Lower lobe of right lung (tissue), 2 donors: ENCODE results near the gene DAB1. TPM values are rescaled to one million over a fixed set of nuclear protein-coding genes. Genes with fewer than 3 reads are reported as not detected.

Source experiments
- ATAC-seq, 2 donors: fragments of 200-7000 bp; cut with Tn5 transposase; one replicate each; pipeline ENCODE4 v1.9.1; 2020 to 2022; ENCODE audit warnings: mild to moderate bottlenecking in 2 of 2, moderate library complexity in 2 of 2
- DNase-seq: peaks from one replicate; pipeline ENCODE4 v3.0.0-alpha.2; 2020
- H3K27ac ChIP-seq: fragments of 200-600 bp; one replicate; pipeline ENCODE4 v1.8.0; 2022
- H3K27me3 ChIP-seq: fragments of 200-600 bp; one replicate; pipeline ENCODE4 v1.8.0; 2022; ENCODE audit warnings: low read depth
- H3K36me3 ChIP-seq: fragments of 200-600 bp; one replicate; pipeline ENCODE4 v1.8.0; 2022; ENCODE audit warnings: mild to moderate bottlenecking
- H3K4me1 ChIP-seq: fragments of 200-600 bp; one replicate; pipeline ENCODE4 v1.8.0; 2022
- H3K4me3 ChIP-seq: fragments of 200-600 bp; one replicate; pipeline ENCODE4 v1.8.0; 2022; ENCODE audit warnings: mild to moderate bottlenecking
- H3K9me3 ChIP-seq: fragments of 200-600 bp; one replicate; pipeline ENCODE4 v1.8.0; 2022
- intact Hi-C: fragments of 100-400 bp; cut with DNase I; formaldehyde crosslinking; loops from one replicate; pipeline ENCODE4 v1.11.0; 2022
- total RNA-seq: library from RNA; stranded (reverse); fragmentation: NEBNext Ultra II Directional; extraction: Animal tissue kit (Norgen Biotek cat#: 25700); gene quantifications from one replicate; pipeline ENCODE4 v1.2.1, GENCODE V29; 2021
- TF ChIP-seq, protein P1 (sequence below): fragments of 200-600 bp; IDR thresholded peaks from one replicate; pipeline ENCODE4 v1.8.0; 2022; ENCODE audit warnings: antibody characterized with exemption, mild to moderate bottlenecking
- donor health status: DM: no; HTN: yes; CAD: no; lungs with severe emphysema.

The DAB1 gene
- total RNA-seq, 1 donor from 2014 or later = 1.9 TPM

DNA sequence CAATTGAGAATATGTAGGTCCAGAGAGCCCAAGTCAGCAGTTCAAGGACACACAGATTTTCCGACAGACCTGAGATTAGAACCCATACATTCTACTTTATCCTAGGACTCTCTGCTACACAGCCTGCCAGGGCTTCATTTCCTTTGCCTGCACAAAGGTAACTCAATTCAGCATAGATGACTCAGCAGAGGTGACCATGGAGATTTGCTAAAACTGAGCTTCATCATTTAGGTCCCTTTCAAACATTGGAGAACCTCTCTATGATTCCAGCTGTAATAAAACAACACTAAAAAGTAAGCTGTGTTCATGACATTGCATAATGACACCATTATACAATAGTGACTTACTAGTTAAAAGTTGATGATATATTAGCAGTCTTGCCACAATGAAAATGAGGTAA lies 22.2 kb downstream of the DAB1 start:
- H3K9me3 ChIP-seq = no peaks in the 10 kb centered on the region
- H3K4me3 ChIP-seq = no peak overlapping the region
- intact Hi-C loops = no loop called here
- TF ChIP-seq, protein P1, sequence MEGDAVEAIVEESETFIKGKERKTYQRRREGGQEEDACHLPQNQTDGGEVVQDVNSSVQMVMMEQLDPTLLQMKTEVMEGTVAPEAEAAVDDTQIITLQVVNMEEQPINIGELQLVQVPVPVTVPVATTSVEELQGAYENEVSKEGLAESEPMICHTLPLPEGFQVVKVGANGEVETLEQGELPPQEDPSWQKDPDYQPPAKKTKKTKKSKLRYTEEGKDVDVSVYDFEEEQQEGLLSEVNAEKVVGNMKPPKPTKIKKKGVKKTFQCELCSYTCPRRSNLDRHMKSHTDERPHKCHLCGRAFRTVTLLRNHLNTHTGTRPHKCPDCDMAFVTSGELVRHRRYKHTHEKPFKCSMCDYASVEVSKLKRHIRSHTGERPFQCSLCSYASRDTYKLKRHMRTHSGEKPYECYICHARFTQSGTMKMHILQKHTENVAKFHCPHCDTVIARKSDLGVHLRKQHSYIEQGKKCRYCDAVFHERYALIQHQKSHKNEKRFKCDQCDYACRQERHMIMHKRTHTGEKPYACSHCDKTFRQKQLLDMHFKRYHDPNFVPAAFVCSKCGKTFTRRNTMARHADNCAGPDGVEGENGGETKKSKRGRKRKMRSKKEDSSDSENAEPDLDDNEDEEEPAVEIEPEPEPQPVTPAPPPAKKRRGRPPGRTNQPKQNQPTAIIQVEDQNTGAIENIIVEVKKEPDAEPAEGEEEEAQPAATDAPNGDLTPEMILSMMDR = no peak
- no peak for DNase-seq
- no peaks in the 10 kb centered on the region for H3K4me1 ChIP-seq
- no peaks in the 10 kb centered on the region for H3K36me3 ChIP-seq
- no peak for ATAC-seq
- H3K27ac ChIP-seq = no peak overlapping the region
- no peaks in the 10 kb centered on the region for H3K27me3 ChIP-seq

DNA sequence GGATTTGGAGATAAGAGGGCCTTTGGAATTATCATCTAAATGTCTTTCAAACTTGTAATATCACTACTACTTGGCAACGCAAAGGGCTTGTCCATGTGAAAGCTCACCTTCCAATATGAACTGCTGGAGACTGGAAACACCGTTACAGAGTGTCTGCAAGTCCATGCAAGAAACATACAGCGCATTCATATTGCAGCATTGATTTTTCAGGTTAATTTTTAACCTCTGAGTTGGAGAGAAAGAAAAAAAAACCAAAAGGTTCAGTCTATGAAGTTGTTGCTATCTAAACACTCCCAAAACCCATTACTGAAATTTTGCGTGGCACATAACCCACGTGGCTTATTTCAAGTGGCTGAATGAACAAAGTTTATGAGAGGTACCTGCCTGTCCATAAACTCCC lies 23.8 kb downstream of the DAB1 start:
- TF ChIP-seq, protein P1 = no peak
- Histone ChIP-seq H3K4me3 (no peak overlapping the region), H3K27me3 (no peaks in the 10 kb centered on the region), H3K36me3 (no peaks in the 10 kb centered on the region), H3K9me3 (no peaks in the 10 kb centered on the region), H3K27ac (no peak overlapping the region), H3K4me1 (no peaks in the 10 kb centered on the region)
- intact Hi-C loops = no loop called here
- ATAC-seq = no peak
- no peak for DNase-seq

DNA sequence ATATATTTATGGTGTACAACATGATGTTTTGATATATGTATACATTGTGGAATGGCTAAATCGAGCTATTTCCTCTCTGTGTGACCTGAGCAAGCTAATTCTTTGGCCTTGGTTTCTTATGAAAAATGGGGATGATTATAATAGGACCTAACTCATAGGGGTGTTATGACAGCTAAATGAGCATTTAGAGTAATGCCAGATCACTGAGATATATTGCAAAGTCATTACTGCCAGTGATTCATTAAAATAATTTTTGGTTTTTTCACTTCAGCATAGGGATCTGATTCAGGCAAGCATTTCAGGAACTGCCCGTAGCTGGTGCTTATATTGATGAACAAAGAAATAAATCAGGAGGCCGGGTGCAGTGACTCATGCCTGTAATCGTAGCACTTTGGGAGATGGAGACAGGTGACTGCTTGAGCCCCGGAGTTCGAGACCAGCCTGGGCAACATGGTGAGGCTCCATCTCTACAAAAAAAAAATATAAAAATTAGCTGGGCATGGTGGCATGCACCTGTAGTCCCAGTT lies 30.7 kb downstream of the DAB1 start:
- Histone ChIP-seq H3K9me3 (no peaks in the 10 kb centered on the region), H3K4me1 (no peaks in the 10 kb centered on the region), H3K27me3 (no peaks in the 10 kb centered on the region), H3K4me3 (no peak overlapping the region), H3K36me3 (no peaks in the 10 kb centered on the region), H3K27ac (no peak overlapping the region)
- no peak for ATAC-seq
- no peak for DNase-seq
- TF ChIP-seq, protein P1 = no peak
- intact Hi-C loops = no loop called here

DNA sequence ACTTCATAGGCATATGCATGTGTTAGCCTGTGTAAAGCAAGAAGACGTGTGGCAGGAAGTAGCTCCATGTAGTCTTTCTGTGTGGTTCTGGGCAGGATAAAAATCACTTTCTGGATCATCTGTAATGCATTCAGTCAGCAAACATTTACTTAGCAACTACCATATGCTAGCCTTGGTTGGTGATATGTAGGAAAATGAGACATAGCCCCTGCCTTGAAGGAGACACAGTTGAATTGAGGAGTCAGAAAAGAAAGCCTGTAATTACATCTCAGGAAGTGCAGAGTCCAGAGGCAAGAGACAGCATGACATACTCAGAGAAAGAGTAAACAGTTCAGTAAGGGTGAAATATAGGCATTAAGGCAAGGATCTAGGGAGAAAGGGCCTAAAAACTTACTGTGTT lies 38.5 kb downstream of the DAB1 start:
- TF ChIP-seq, protein P1 = no peak
- DNase-seq = no peak
- Histone ChIP-seq H3K27ac (no peak overlapping the region), H3K27me3 (no peaks in the 10 kb centered on the region), H3K9me3 (no peaks in the 10 kb centered on the region), H3K4me3 (no peak overlapping the region), H3K36me3 (no peaks in the 10 kb centered on the region), H3K4me1 (no peaks in the 10 kb centered on the region)
- intact Hi-C loops = no loop called here
- no peak for ATAC-seq

DNA sequence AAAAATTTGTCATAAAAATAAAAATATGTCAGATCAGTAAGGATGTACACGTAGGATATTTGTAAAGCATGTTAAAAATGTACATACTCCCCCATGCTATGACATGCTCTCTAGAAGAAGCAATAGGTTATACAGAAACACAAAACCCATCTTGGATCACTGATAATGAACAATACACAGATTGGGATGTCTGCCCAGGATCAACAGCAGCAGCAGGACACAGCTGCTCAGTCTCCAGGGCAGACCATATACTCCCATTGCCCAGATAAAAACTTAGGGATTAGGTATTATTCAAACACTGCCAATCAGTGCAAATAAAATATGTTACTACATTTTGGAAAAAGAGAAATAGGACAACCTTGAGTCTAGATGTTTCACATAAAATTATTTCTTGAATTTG lies 39.0 kb downstream of the DAB1 start:
- intact Hi-C loops = no loop called here
- Histone ChIP-seq H3K36me3 (no peaks in the 10 kb centered on the region), H3K9me3 (no peaks in the 10 kb centered on the region), H3K27me3 (no peaks in the 10 kb centered on the region), H3K27ac (no peak overlapping the region), H3K4me1 (no peaks in the 10 kb centered on the region), H3K4me3 (no peak overlapping the region)
- no peak for DNase-seq
- TF ChIP-seq, protein P1 = no peak
- no peak for ATAC-seq

DNA sequence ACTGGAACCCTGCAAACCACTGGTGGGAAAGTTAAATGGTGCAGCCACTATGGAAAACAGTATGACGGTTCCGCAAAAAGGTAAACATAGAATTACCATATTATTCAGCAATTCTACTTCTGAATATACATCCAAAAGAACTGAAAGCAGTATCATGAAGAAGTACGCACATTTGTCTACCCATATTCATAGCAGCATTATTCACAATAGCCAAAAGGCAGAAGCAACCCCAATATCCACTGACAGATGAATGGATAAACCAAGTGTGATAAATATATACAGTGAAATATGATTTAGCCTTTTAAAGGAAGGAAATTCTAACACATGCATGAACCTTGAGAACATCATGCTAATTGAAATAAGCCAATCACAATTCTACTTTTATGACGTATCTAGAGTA lies 39.6 kb downstream of the DAB1 start:
- no peak for DNase-seq
- intact Hi-C loops = no loop called here
- H3K4me3 ChIP-seq = no peak overlapping the region
- ATAC-seq = no peak
- H3K4me1 ChIP-seq = no peaks in the 10 kb centered on the region
- H3K27ac ChIP-seq = no peak overlapping the region
- H3K36me3 ChIP-seq = no peaks in the 10 kb centered on the region
- H3K27me3 ChIP-seq = no peaks in the 10 kb centered on the region
- no peaks in the 10 kb centered on the region for H3K9me3 ChIP-seq
- TF ChIP-seq, protein P1 = no peak
